ENCODE results near the gene ACTL7A. TPM values are rescaled to one million over a fixed set of nuclear protein-coding genes. Genes with fewer than 3 reads are reported as not detected.

The ACTL7A gene
- polyA plus RNA-seq, 2 of the 4 experiments (the other 2 are of a cell fraction): not detected

GRCh38 chr9:108830272-108830671 lies 31.8 kb upstream of the ACTL7A start:
- FAIRE-seq (no peak), ATAC-seq (no peak), DNase-seq (ENCODE audit: low read depth in 1 of 2, low spot score in 1 of 2) (no peak)
- H3K4me2 ChIP-seq: no peak overlapping the region
- no peak overlapping the region for H3K27ac ChIP-seq
- H3K4me3 ChIP-seq: no peak overlapping the region
- ChIA-PET POLR2A (no interaction called here), CTCF (interaction anchor here (1.4 kb wide), 1 partner anchor 34 kb away, joined by 3 read pairs; no protein-coding TSS in a partner anchor)
- no peaks in the 10 kb centered on the region for H3K4me1 ChIP-seq
- H3K9me3 ChIP-seq: no peaks in the 10 kb centered on the region
- TF ChIP-seq RFX5 (IDR thresholded peaks at IDR 0.05) (no peak), RCOR1 (IDR thresholded peaks at IDR 0.05; ENCODE audit: low read depth, low read length) (no peak), EHF (CRISPR knock-in tag; IDR thresholded peaks at IDR 0.05) (no peak), HOXB13 (CRISPR knock-in tag; IDR thresholded peaks at IDR 0.05; ENCODE audit: low read depth) (no peak), HDAC2 (IDR thresholded peaks at IDR 0.05) (no peak), MAFK (IDR thresholded peaks at IDR 0.05; ENCODE audit: partially characterized antibody) (no peak), JUNB (IDR thresholded peaks at IDR 0.05) (no peak), ZC3H11A (IDR thresholded peaks at IDR 0.05) (no peak), TFCP2L1 (CRISPR knock-in tag; IDR thresholded peaks at IDR 0.05) (no peak), MAX (IDR thresholded peaks at IDR 0.05) (no peak), MYC (IDR thresholded peaks at IDR 0.05; ENCODE audit: borderline replicate concordance, low read length) (no peak)
- WGBS (ENCODE audit: missing lambda C conversion rate): 64% methylated on average over 2 of the region's 2 CpGs

GRCh38 chr9:108831496-108832178 lies 30.4 kb upstream of the ACTL7A start:
- Histone ChIP-seq H3K27ac (no peak overlapping the region), H3K4me1 (no peaks in the 10 kb centered on the region), H3K9me3 (no peaks in the 10 kb centered on the region), H3K4me2 (no peak overlapping the region), H3K4me3 (no peak overlapping the region)
- POLR2A ChIA-PET: no interaction called here
- ATAC-seq (no peak), DNase-seq (ENCODE audit: low read depth in 1 of 2, low spot score in 1 of 2) (no peak), FAIRE-seq (no peak)
- TF ChIP-seq ZNF302 (CRISPR knock-in tag; IDR thresholded peaks at IDR 0.05) (no peak), HOXA7 (CRISPR knock-in tag; IDR thresholded peaks at IDR 0.05) (no peak), HOXB13 (CRISPR knock-in tag; IDR thresholded peaks at IDR 0.05; ENCODE audit: low read depth) (no peak), ZFP36 (IDR thresholded peaks at IDR 0.05; ENCODE audit: borderline replicate concordance, partially characterized antibody) (no peak), SREBF2 (IDR thresholded peaks at IDR 0.05) (no peak)
- 92% methylated on average over 1 of the region's 1 CpG for WGBS (ENCODE audit: missing lambda C conversion rate)
- CTCF ChIA-PET: interaction anchor here (0.9 to 1.6 kb wide), 3 partner anchors 69 to 1407 kb away, joined by 3 to 4 read pairs (median 3); no protein-coding TSS in a partner anchor

GRCh38 chr9:108832179-108832500 lies 29.9 kb upstream of the ACTL7A start:
- Histone ChIP-seq H3K4me2 (no peak overlapping the region), H3K4me1 (no peaks in the 10 kb centered on the region), H3K27ac (no peak overlapping the region), H3K9me3 (no peaks in the 10 kb centered on the region), H3K4me3 (no peak overlapping the region)
- DNase-seq (ENCODE audit: low read depth in 1 of 2, low spot score in 1 of 2) (no peak), ATAC-seq (no peak), FAIRE-seq (no peak)
- 76% methylated on average over 3 of the region's 3 CpGs for WGBS (ENCODE audit: missing lambda C conversion rate)
- ChIA-PET POLR2A (no interaction called here), CTCF (interaction anchor here (1.1 to 1.6 kb wide), 2 partner anchors 70 to 110 kb away, joined by 3 read pairs; no protein-coding TSS in a partner anchor)
- TF ChIP-seq SMC3 (IDR thresholded peaks at IDR 0.05) (no peak), CBX8 (IDR thresholded peaks at IDR 0.05) (no peak), MAFK (IDR thresholded peaks at IDR 0.05; ENCODE audit: partially characterized antibody) (no peak), CEBPB (IDR thresholded peaks at IDR 0.05) (no peak), CTCF (IDR thresholded peaks at IDR 0.05) (no peak), ATOH8 (CRISPR knock-in tag; IDR thresholded peaks at IDR 0.05; ENCODE audit: low read depth) (no peak), POLR2AphosphoS2 (conservative IDR thresholded peaks at IDR 0.05; ENCODE audit: low read length) (no peak), HEYL (CRISPR knock-in tag; IDR thresholded peaks at IDR 0.05) (no peak), GATA3 (IDR thresholded peaks at IDR 0.05; ENCODE audit: borderline replicate concordance) (no peak), E2F6 (IDR thresholded peaks at IDR 0.05; ENCODE audit: borderline replicate concordance, low read depth) (no peak), HDAC2 (IDR thresholded peaks at IDR 0.05) (no peak), TFCP2L1 (CRISPR knock-in tag; IDR thresholded peaks at IDR 0.05) (no peak), BHLHE40 (IDR thresholded peaks at IDR 0.05; ENCODE audit: low read depth, low read length) (no peak), EHMT2 (IDR thresholded peaks at IDR 0.05; ENCODE audit: low read depth) (no peak), RARB (CRISPR knock-in tag; IDR thresholded peaks at IDR 0.05) (no peak), CHD4 (IDR thresholded peaks at IDR 0.05; ENCODE audit: borderline replicate concordance) (no peak), MAX (IDR thresholded peaks at IDR 0.05) (no peak), RCOR1 (IDR thresholded peaks at IDR 0.05; ENCODE audit: low read depth, low read length) (no peak)

All from A549 (cell line).